HG03354 (cell line): ENCODE measurements around the gene MTFR1L.

ENCODE experiments used
- ATAC-seq: cut with Tn5 transposase; IDR thresholded peaks from one replicate; pipeline ENCODE4 v1.9.1; 2021; ENCODE audit warnings: mild to moderate bottlenecking; ENCODE audit not compliant: unreplicated experiment, poor library complexity, severe bottlenecking

Gene MTFR1L

DNA sequence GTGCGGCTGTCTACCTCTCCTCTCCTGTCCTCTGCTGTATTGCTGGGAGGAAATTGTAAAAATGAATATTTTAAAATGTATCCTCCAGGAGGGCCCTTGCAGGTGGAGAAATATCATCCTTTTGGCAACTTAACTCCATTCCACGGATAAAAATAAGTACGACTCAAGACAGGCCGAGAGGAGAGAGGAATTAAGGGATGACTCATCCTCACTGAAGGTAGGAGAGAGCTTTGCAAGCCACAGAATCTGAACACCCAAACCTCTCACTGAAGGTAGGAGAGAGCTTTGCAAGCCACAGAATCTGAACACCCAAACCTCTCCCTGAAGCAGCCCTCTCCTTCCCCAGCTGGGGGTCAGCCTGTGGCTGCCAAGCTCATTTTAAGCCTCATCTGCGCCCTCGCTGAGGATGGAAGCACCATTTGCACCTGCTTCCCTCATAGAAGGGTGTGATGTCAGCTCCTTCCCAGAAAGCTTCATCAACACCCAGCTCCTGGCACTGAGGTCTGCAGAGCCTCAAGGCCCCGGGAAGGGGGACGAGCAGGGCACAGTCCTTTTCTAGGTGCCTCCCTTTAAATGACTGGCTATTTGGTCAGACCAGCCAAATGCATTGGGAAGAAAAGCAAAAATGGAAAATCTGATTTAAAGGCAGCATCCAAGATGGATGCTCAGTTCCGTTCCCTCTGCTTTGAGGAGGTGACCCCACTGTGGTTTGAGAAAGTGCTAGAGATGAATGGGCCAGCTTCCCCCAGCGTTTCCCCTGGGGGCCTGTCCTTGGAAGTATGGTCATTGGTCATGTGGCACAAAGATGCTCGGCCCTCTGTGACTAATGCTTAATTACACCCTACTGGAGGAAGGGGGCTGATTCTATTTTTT, 32.6 kb upstream of the MTFR1L start:
- no peak for ATAC-seq

DNA sequence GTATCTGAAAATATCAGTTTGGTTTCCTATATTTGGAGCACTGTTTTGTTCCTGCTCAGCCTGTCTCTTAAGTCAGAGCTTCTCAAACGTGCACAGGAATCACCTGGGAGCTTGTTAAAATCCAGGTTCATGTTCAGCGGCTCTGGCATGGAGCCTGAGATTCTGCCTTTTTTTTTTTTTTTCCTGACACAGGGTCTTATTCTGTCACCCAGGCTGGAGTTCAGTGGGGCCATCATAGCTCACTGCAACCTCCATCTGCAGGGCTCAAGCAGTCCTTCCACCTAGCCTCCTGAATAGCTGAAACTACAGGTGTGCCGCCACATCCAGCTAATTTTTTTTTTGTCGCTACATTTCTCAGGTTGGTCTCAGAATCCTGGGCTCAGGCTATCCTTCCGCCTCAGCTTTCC, 32.0 kb upstream of the MTFR1L start:
- no peak for ATAC-seq

GRCh38 chr1:25790472-25790871, 29.3 kb upstream of the MTFR1L start:
- no peak for ATAC-seq

DNA sequence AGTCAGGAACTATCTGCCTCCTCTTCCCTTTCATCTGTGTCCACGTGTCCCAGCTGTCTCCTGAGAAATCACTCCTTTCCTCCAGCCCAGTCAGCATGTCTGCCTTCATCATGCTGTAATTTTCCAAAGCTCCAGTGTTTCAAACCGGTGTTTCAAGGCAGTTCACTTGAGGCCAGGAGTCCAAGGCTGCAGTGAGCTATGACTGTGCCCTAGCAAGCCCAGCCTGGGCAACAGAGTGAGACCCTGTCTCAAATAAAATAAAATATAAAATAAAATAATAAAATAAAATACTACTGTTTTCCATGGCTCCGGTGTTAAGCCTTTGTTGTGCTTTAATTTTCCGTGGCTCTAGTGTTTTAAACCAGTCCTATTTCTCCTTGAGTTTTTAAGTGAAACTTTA, 27.6 kb upstream of the MTFR1L start:
- no peak for ATAC-seq

- ATAC-seq: no peak
Observed at GRCh38 chr1:25793585-25794170, 26.1 kb upstream of the MTFR1L start.

DNA sequence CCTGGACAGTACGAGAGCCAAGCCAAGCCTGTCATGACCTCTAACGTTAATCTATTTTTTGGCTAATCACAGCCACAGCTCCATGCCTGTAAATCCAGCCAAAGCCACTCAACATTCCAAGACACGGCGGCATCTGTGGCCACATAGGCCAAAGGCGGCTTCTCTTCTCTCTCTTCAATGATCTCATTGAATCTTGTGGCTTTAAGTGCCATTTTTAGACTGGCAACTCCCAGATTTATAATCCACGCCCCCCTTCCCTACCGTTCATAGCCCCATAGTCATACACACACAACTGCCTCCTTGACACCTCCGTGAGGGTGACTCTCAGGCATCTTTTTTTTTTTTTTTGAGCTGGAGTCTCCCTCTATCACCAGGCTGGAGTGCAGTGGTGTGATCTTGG, 25.4 kb upstream of the MTFR1L start:
- no peak for ATAC-seq

GRCh38 chr1:25795211-25795610, 24.5 kb upstream of the MTFR1L start:
- ATAC-seq: no peak

DNA sequence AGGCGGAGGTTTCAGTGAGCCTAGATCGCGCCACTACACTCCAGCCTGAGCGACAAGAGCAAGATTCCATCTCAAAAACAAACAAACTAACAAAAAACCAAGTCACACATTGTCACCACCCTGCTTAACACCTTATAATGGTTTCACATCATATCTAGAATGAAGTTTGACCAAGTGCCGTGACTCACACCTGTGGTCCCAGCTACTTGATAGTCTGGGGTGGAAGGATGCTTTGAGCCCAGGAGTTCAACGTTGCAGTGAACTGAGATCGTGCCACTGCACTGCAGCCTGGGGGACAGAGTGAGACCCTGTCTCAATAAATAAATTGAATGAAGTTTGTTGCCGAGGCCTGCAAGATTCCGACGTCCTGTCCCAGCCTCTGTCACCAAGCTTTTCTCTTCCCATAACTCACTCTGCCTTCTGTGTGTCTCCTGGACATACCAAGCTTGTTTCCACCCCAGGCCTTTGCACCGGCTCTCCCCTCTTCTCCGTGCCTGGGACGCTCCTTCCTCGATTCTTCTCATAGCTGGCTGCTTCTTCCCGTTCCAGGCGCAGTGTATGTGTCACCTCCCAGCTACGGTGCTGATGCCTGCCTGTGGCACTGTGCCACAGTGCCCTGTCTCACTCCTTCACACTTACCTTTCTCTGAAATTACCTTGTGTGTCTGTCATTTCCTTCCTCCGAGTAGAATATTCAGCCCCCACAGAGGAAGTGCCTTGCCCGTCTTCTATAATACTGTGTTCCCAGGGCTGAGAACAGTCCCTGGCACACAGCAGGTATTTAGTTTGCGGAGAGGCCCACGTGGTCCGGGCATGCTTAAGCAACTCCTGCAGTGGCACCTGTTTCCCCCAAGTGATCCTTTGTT, 23.6 kb upstream of the MTFR1L start:
- no peak for ATAC-seq

- no peak for ATAC-seq
Observed at GRCh38 chr1:25796811-25797458, 22.8 kb upstream of the MTFR1L start.

- no peak for ATAC-seq
Observed at GRCh38 chr1:25797939-25798338, 21.8 kb upstream of the MTFR1L start.

DNA sequence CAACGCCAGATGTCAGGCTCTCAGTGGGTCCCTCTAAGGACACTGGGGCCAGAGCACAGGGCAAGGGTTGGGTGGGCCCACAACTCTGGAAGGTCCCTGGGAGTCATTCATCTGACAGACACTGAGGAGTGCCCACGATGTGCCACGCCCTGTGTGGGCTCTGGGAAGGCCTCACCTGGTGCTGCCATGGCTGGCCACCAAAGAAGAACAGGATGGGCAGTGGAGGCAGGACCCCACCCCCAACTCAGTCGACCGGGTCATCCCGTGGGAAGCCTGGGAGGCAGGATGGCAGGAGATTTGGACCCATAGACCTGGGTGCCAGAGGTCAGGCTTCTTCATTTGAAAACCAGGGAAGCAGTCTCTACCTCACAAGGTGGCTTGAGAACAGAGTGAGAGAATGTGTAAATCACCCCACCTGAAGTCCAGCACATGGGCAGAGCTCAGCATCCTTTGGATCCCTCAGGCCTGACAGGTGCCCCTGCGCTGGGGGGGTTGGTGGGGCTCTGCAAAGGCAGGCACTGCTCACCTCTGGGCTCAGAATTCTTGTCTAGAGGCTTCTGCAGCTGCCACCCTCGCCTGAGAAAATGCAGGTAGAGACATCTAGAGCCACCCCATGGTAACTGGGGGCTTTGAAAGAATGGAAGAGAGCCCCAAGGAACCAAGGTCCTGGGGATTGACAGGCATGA, 20.9 kb upstream of the MTFR1L start:
- ATAC-seq: no peak

DNA sequence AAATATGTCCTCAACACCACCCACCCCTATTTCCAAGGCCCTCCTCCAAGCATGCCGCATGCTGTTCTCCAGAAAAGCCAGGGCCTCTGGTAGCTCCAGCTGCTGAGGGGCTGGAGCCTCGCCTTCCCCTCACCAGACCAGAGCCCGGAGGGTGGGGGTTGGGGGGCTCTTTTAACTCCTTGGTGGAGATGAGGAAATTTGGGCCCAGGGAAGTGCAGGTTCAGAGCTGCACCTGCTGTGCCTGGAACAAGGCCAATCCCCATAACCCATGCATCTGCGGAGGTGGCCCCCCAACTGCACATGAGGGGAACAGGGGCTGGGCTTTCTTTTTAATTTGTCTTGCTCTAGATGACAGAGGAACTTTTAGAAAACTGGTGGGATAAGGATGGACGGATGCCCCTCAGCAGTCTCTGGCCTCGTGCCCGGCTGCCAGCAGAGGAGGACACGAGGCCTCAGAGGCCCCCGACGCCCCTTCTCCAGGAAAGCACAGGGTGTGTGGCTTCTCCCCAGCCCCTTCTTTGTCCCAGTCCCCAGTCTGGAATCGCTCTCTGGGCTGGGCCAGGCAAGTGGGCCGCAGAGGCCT, 20.3 kb upstream of the MTFR1L start:
- ATAC-seq: no peak

DNA sequence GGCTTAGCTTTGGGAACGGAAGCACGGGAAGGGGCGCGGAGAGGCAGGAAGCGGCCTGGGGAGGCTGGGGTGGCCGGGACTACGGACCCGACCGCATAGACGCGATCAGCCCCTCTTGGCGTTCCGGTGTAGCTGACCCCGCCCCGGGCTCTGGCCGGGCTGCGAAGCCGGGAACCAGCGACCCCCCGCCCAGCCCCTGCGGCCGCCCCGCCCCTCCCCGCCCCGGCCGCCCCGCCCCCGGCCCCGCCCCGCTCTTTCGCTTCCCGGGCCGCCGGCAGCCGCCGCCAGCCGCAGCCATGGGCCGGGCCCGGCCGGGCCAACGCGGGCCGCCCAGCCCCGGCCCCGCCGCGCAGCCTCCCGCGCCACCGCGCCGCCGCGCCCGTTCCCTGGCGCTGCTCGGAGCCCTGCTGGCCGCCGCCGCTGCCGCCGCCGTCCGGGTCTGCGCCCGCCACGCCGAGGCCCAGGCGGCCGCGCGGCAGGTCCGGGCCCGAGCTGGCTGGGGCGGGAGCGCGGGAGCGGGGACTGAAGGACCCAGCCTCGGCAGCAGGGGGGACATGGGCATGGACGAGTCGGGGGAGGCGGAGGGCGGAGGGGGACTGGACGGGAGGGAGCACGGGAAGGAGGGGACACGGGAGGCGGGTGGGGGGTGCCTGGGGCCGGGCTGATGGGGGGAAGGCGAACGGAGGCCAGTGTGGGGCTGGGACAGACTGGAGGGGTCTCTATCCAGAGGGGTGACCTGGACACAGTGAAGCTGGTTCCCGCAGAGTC, 19.6 kb upstream of the MTFR1L start, which contains the start of gene SELENON:
Gene SELENON, plus strand, starts transcription at position 259 of the 768 bp plus-strand sequence. Its CDS starts 38 bp downstream, at position 297.
- ATAC-seq: no peak

GRCh38 chr1:25800703-25801377, 18.9 kb upstream of the MTFR1L start:
- no peak for ATAC-seq

DNA sequence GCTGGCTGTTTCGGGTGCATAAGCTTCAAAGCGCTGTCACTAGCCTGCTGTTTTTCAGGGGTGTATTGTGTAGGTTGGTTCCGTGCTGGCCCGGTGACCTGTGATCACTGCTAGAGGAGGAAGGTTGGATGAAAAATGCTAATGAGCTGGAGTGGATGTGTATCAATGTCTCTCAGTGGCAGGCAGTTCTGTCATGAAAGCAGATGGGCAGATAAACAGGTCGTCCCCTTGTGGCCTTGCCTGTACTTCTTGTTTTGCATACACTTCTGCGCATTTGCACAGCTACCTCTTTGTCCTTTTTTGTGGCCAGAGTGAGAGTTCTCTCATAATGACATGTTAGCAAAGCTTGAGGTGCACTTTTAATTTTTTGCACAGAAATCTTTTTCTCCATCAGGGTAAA, 16.8 kb upstream of the MTFR1L start:
- peak; percentile 47 for ATAC-seq

- no peak for ATAC-seq
Observed at GRCh38 chr1:25803368-25803767, 16.4 kb upstream of the MTFR1L start.

DNA sequence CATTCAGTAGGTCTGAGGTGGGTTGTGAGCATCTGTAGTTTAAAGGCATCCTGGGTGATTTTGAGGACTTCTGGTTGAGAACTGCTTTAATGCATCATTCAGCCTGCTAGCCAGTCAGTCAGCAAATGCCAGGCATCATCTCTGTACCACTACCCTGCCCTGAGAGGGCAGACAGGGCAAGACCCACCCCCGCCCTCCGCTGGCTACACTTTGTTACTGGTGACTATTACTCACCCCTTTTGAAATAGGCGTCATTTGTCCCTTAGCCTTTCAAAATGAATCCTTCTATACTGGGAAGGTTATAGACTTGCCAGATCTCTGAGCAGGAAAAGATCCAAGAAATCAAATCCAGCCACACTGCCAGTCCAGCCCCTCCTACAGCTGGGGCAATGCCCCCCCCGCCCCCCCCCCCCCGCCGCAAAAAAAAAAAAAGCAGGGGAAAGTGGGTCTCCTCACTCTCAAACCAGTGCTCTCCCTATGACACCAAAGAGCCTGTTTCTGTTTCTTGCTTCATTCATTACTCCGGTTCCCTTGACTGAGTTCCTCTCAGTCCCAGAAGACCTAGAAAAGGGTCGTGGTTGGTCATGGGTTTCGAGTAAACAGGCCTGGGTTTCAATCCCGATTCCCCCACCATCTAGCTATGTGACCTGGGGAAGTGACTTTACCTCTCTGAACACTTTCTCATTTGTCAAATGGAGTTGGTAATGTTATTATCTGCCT, 15.3 kb upstream of the MTFR1L start:
- ATAC-seq: no peak
